Ramos (cell line): ENCODE results near the gene P2RX6.
"Not testable (repeated sequence)": the region's sequence is repeated elsewhere in the genome, so short reads cannot be mapped to it uniquely, and the experiment has no call there.

Experiments used
- in situ Hi-C: fragments of 300-500 bp; cut with MboI; formaldehyde crosslinking; loops from one replicate; pipeline ENCODE4 v1.14.3; 2022; ENCODE audit warnings: low sequenced_read_pairs; ENCODE audit not compliant: unreplicated experiment

P2RX6 gene

DNA sequence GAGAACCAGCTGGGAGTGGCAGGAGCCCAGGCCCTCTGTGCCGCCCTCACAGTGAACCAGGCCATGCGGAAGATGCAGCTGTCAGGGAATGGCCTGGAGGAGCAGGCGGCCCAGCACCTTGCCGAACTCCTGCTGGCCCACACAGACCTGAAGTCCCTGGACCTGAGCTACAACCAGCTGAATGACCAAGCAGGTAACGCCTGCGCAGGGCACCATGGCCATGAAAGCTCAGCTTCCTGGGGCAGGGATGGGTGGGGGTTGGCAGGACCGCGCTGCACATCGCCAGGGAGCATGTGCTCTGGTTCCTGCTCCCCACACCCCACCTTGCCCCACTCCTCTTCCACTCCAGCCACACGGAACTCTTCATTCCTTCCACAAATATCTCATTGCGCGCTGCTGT, 34.0 kb downstream of the P2RX6 start:
- in situ Hi-C loops, result not testable (repeated sequence)

DNA sequence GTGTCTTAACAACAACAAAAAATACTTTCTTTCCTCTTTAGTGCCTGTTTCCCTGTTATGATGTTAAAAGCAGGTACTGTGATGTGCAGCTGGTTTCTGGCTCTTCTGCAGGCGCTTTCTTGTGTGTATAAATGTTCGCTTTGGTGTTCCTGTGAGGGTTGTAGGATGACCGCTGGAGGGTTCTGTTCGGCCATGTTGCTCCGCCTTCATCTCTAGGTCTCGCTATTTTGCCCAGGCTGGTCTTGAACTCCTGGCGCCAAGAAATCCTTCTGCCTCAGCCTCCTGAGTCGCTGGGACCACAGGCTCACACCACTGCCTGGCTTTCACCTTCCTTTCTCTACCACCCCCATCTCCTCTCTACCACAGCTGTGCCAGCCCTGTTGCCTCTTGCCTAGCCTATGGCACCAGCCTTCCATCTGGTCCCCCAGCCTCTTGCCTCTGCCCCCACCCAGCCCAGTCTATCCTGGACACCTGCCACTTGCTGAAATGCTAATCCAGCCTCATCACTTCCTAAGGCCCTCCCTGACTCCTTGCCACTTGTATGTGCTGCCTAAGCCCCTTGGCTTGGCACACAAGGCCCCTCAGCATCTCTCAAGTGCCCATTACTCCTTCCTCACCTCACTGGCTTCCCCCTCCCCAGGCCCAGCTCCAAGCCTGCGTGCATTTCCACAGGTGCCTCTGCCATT, 36.3 kb downstream of the P2RX6 start:
- in situ Hi-C loops, result no loop called here

- in situ Hi-C loops, result no loop called here
Measured at GRCh38 chr22:21051831-21052400, 37.0 kb downstream of the P2RX6 start.

- in situ Hi-C loops, result no loop called here
Measured at GRCh38 chr22:21052715-21053459, 37.9 kb downstream of the P2RX6 start.

- in situ Hi-C loops, result no loop called here
Measured at GRCh38 chr22:21054046-21054713, 39.2 kb downstream of the P2RX6 start.

DNA sequence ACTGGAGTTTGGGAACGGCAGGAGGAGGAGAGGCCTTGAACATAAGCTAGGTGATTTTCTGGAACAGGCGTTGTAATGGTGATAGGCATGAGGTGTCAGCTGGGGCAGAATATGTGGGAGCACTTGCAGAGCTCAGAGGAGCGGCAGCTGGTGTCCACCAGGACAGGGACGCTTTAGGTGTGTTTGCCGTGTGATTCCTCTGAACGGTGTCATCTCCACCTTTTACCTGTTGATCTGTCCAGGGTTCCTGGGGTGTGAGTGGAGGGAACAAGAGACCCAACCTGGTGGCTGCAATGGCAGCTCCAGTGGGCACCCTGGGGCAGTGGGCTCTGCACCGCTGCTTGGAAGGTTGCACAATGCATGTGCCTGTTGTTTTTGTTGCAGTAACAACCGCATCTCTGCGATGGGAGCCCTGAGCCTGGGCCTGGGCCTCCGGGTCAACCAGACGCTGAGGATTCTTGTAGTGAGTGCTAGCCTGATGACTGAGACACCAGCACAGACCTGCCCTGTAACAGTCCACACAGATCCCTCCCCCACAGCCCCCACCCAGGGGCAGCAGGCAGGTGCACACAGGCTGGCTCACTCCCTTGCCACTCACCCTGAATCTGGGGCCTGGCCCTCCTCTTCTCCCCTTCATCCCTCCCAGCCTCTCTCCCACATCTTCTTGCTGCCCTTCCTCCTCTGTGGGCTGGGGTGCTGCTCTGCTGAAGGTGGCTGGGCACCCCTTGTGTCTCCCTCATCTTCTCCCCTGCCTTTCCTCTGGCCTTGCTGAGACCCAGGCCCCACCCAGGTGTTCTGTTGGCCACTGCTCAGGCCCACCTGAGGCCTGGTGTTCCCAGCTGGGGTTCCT, 40.0 kb downstream of the P2RX6 start:
- in situ Hi-C loops, result no loop called here

DNA sequence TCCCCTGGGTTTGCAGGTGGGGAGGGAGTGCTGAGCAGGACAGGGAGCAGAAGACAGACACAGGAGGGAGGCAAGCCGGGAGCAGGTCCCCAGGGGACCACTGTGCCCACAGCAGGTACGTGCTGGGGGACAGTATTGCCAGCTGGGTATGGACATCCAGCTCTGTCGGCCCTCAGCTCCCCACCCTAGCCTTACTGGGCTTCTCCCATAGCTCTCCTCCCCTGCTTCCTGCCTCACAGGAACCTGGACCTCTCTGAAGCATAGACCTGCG, 40.5 kb downstream of the P2RX6 start:
- in situ Hi-C loops, result no loop called here

DNA sequence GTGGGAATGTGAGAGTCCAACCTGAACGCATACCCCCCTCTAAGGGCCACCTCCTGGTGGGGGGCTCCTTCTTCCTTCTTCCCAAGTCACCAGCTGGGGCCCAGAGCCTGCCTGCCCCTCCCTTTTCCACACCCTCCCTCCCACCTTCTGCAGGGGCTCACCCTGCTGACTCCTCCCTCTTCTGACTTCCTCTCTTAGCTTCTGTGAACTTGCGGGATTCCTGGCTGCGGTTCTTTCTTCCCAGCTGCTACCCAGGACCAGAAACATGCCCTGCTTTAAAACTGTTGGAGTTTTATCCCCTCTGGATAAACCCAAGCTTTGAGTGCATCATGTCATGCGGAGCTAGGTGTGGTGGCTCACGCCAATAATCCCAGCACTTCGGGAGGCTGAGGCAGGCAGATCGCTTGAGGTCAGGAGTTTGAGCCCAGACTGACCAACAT, 40.9 kb downstream of the P2RX6 start:
- in situ Hi-C loops, result no loop called here

GRCh38 chr22:21060363-21060762, 45.4 kb downstream of the P2RX6 start:
- in situ Hi-C loops, result not testable (repeated sequence)

- in situ Hi-C loops, result not testable (repeated sequence)
Measured at GRCh38 chr22:21061660-21062321, 46.8 kb downstream of the P2RX6 start.

- in situ Hi-C loops, result not testable (repeated sequence)
Measured at GRCh38 chr22:21064425-21064824, 49.5 kb downstream of the P2RX6 start.

DNA sequence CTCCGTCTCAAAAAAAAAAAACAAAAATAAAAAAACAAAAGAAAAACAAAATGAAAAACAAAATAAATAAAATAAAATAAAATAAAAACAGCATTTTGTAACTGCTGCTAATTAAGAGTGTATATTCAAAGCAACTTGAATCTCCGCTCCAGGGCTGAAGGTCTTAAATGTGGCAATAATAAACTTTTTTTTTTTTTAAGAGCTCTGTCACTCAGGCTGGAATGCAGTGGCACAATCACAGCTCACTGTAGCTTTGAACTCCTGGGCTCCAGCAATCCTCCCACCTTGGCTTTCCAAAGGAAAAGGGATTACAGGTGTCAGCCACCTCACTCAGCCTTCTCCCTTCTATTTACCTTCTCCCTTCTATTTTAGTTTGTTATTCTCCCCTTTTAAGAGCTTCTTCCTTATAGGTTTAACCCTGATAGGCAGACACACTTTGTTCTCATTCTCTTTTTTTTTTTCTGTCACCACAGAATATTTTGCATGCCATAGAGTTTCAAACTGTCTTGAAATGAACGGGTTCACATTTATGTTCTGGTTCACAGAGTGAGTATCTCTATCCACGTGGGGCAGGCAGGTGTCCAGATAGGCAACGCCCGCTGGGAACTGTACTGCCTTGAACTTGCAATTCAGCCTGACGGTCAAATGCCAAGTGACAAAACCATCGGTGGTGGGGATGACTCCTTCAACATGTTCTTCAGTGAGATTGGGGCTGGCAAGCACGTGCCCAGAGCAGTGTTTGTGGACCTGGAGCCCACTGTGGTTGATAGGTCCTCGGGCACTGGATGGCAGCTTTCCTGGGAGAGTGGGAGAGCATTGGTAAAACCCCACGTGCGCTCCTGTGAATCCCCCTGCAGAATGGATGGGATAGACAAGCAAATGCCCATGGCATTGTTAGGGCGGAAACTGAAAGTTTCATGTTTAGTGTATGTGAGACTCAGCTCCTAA, 50.2 kb downstream of the P2RX6 start:
- in situ Hi-C loops, result no loop called here

GRCh38 chr22:21067075-21067900, 52.3 kb downstream of the P2RX6 start:
- in situ Hi-C loops, result no loop called here

- in situ Hi-C loops, result no loop called here
Measured at GRCh38 chr22:21067901-21068680, 53.1 kb downstream of the P2RX6 start.

DNA sequence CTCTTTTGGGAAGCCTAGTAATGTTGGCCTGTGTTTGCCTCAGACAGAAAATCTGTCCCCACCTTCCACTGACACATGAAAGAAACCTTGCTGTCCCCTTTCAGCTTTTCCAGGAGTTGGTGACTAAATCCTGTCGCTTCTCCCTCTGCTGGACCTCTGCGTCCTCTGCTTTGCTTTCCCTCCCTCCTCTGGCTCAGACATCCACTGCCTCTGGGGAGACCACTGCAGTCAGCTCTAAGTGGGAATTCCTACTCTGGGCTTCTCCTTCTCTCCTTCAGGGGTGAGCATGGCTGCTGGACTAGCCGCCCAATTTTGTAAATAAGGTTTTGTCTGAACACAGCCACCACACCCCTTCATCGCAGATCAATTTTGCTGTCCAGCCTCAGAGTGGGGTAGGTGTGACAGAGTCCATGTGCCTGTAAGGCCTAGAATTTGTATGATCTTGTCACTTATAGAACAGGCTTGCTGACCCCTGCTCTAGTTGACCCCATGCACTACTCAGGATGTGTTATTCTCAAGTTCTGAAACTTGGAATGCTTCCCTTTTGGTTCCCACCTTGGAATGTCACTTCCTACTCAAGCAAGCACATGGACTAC, 53.8 kb downstream of the P2RX6 start:
- in situ Hi-C loops, result no loop called here

GRCh38 chr22:21069375-21069774, 54.4 kb downstream of the P2RX6 start:
- in situ Hi-C loops, result no loop called here
